Mesenteric fat pad (tissue), 1 donor: Measurements from ENCODE around the gene SCUBE1. TPM values are rescaled to one million over a fixed set of nuclear protein-coding genes. Genes with fewer than 3 reads are reported as not detected.

ENCODE experiments used
- DNase-seq: peaks from one replicate; pipeline ENCODE4 v3.0.0-alpha.2; 2020; ENCODE audit warnings: low spot score
- total RNA-seq: library from RNA; stranded (reverse); fragmentation: NEBNext Ultra II Directional; extraction: Animal tissue kit (Norgen Biotek cat#: 25700); gene quantifications from one replicate; pipeline ENCODE4 v1.2.1, GENCODE V29; 2021
- donor health status: DM: yes; HTN: yes; CAD: no.

Gene SCUBE1
- total RNA-seq, 1 donor from 2014 or later: 3.9 TPM

DNA sequence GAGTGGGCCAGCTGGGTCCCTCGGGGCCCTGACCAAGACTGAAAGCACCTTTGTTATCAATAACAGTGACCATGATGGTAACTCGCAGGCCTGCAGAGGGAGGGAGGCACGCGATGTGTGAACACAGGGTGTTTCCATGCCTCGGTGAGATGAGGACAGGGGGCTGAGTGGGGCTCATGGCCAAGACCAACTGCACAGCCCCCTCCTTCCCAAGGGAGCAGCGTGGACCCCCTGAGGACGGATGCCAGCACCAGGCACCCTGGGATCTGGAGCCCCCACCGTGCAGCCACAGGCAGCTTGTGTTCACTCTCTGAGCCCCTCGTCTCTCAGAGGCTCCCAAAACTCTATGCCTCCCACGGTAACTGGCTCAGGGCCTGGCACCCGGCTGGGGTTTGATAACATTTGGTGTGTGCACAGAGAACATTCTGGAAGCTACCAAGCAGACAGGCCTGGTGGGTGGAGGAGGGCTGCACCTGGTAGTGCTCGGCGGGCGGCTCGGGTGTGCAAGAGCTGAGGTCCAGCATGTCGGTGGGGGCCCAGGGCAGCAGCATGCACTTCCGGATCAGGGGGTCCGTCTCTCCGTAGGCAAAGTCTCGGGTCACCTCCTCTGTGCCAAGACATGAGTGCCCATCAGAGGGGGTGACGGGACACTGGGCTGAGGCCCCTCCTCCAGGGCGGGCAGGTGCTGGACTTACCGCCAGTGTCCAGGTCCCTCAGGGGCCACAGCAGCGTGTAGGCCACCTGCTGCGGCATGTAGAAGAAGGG, 163.8 kb downstream of the SCUBE1 start:
- DNase-seq: no peak

DNA sequence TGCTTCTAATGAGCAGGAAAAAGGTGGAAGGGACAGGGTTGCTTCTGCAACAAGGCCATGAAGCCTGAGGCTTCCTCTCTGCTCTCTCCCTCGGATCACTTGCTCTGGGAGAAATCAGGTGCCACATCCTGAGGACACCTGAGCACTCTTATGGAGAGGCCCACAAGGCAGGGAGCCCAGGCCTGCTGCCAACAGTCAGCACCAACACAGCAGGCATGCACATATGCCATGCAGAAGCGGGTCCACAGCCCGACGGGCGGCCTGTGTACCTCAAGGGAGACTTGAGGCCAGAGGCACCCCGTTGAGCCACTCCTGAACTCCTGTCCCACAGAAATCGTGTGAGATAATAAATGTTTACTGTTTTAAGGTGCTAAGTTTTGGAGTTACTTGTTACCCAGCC, 165.7 kb downstream of the SCUBE1 start:
- no peak for DNase-seq

DNA sequence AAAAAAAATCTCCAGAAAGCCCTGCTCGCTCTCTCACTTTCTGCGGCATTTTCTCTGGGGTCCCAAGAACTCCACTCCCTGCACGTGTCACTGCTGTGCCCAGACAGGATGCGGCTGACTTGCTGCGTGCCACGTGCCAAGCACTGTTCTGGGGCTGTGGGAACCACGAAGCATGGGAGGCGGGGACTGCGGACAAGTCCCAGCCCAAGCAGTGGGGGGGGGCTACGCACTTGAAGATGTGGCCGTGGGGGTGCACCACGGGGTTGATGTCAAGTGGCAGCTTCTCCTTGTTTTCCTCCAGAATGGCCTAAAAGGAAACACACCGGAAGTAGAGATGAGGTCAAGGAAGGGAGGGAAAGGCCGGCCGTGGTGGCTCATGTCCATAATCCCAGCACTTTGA, 167.1 kb downstream of the SCUBE1 start:
- no peak for DNase-seq

DNA sequence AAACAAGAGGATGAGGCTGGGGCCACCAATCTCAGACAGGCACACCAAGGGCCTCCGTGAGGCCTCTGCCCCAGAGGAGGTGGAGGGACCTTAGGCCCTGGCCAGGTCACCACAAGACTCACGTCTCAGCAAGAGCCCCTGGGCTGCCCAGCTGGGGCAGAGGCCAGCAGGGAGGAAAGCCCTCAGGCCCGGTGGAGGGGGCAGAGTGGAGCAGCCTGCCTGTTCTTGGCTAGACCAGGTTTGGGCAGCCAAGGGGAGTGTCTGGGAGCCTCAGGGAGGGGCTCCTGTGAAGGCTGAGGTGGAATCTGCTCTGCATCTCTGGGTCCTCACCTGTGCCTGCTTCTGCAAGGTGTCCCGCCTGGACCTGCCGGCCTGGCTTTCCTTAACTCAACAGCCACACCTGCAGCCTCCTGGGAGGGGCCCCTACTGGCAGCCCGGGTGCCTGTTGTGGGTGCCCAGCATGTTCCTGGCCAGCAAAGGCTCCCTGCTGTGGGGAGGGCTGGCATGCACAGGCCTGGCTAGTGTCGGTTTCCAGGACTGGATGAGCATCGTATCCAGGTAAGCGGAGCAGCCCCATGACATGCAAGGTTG, 168.1 kb downstream of the SCUBE1 start:
- no peak for DNase-seq

DNA sequence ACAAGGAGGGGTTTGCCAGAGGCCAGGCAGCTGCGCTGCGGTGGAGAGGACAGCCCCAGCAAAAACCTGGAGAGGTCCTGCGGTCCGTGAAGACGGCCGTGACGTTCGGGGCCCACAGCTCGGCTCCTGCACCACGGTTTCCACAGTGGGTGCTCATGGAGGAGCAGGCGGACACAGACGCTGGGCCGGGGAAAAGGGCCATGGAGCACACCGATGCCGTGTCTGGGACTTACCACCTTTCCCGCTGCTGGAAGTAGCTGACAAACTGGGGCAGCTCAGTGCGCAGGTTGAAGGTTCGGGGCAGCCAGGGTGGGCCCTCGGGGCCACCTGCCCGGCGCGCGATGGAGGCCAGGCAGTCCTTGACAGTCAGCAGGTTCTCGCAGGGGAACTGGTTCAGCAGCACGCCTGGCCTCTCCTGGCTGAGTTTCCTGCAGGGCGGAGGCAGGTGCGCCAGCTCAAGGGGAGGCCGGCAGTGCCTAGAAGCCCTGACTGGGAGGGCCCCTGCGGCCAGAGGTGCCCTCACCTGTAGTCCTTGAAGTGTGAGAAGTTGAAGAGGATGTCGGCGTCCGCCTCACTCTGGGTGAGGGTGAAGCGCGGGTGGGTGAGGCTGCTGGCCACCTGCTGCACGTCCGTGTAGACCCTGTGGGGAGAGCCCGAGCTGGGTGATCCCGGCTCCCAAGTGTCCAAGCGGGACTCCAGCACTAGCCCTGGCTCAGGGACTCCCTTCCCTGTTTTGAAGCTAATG, 169.0 kb downstream of the SCUBE1 start:
- peak; percentile 87 for DNase-seq

DNA sequence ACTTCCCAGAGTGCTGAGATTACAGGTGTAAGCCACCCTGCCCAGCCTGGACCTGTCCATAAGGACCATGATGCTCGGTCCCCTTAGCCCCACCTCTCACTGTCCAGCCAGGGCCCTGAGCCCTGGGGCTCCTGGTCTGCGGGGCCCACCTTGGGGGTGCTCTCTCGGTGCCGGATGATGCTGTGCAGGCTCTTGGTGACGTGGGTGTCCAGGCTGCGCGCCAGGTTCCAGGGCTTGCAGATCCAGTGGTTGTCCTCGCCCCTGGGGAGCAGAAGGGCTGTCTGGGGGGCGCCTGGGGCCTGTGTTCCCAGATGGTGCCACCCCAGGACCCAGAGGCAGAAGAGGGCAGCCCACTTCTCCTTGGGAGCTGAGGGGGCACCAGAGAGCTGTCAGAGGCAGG, 169.6 kb downstream of the SCUBE1 start:
- DNase-seq: peak; percentile 83

DNA sequence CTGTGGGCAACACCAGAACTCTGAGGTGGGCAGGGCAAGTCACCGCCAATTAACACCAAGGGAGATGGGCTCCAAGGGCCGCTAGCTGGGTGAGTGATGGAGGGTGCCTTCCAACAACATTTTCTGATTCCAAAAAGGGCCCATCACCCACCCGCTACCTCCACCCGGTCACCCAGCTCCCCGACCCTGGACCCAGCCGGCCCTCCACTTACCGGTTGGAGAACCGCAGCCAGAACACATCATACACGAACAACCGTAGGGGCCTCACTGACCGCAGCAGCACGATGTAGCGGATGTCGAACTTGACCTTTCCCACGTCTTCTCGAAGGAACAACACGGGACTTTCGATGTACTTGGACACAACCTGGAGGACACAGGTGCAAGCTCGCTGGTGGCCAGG, 171.0 kb downstream of the SCUBE1 start:
- DNase-seq: no peak

DNA sequence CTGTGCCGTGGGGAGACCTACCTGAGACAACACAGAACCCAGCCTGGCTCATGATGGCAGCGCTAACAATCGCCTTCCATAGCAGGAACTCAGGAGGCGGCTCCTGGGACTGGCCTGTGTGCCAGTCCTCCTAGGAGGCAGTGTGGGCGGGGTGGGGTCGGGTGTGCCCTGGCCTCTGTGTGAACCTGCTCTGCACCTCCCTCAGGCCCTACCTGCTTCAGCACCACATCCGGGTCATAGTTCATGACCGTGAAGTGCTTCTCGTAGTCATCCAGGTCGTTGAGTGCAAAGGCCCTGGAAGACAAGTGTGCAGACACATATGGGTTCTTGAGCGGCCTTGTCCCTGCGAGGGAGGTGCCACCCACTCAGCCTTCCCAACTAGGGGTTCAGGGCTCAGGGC, 171.6 kb downstream of the SCUBE1 start:
- no peak for DNase-seq

DNA sequence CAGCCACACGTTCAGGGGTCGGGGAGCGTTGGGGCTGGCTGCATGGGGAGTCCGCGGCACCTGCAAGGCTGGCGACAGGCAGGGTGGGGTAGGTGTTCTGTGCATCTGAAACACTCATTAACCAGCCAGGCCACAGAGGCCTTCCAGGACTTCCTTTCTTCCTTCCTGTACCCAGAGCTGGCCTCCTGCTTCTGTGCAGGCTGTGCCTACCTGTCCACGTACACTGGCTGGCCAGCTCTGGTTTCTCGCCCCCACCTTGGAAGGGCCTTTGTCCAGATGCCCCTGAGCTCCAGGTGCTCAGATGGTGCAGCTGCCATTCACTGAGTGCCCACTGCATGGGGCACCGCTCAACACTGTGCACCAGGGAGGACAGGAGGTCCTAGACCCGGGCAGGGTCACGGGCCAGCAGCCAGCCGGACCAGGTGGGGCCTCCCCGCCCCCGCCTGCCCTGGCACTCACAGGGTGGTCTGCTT, 172.1 kb downstream of the SCUBE1 start:
- DNase-seq: no peak

DNA sequence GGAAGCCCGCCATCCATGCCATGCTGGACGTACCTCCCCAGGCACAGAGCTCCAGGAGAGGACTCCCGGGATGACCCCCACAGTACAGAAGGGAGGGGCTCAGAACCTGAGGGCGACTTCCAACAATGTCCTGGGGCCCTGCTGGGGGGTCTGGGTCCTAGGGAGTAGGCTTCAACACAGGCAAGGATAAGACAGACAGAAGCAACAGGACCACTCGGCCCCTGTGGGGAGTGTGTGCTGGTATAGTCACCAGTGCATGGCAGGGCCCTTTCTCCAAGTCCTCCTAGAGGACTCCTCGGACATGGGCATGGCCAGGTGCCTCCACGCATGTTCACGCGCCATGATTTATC, 173.1 kb downstream of the SCUBE1 start:
- no peak for DNase-seq

DNA sequence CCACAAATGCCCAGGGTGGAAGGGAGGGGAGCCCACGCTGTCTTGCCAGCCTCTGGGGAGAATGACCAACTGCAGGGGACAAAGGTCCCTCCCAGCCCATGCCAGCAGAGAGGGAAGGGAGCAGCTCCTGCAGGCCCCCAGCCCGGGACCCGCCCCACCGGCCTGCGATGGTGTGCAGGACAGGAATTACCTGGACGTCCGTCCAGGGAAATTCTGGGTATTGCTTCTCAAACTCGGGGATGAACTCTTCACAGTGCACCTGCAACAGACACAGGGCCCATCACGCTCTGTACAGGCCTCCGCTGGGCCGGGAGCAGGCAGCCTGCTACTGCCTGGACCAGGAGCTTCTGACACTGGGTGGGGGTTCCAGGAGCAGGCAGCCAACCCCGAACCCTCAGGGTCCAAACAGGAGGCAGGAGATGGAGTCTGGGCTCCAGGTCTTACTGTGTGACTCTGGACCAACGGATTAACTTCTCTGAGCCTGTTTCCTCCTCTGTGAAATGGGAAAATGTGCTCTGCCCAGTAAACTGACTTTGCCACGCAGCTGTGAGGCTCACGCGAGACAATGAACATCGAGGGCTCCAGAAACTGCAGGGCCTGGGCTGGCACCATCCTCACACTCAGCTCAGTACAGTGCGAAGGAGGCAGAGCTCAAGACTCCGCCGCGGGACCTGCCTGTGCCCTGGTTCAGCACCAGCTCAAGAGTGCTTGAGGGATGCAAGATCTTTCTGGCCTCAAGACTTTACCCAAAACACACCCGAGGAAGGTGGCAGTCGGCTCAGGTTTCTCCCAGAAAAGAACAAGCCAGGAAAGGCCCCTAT, 173.7 kb downstream of the SCUBE1 start:
- no peak for DNase-seq

DNA sequence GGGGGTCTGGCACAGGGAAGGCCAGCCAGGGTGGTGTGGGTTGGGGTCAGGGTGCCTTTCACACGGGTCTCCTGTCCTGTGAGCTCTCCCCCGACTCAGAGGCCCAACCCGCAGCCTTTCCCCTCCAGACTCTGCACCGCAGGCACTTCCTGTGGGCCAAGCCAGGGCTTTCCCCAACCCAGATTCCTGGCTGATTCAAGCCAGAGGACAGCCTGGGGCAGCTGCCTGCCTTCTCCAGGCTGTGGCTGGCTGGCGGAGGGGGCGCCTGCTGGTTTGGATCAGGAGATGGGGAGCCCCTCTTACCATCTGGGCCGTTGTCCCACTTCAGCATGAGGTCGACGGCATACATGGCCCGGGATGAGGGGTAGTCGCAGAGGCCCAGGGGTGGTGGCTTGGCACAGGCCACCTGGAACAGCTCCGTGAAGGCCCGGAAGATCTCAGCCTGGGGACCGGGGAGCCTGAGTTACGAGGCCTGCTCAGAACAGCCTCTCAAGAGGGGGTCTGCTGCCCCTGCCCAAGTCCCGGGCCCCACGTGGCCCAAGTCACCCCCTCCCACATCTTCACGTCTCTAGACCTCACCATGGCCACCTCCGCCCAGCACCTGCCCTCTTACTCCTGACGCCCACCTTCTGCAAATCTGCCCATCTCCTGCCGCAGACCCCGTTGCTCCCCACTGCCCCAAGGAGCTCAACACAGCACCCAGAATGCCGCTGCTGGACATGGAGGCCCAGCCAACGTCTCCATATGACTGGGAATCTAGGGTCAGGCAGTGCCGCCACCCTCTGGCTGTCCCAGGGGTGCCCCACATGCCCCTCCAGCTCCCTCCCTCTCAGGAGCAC, 174.5 kb downstream of the SCUBE1 start:
- no peak for DNase-seq

DNA sequence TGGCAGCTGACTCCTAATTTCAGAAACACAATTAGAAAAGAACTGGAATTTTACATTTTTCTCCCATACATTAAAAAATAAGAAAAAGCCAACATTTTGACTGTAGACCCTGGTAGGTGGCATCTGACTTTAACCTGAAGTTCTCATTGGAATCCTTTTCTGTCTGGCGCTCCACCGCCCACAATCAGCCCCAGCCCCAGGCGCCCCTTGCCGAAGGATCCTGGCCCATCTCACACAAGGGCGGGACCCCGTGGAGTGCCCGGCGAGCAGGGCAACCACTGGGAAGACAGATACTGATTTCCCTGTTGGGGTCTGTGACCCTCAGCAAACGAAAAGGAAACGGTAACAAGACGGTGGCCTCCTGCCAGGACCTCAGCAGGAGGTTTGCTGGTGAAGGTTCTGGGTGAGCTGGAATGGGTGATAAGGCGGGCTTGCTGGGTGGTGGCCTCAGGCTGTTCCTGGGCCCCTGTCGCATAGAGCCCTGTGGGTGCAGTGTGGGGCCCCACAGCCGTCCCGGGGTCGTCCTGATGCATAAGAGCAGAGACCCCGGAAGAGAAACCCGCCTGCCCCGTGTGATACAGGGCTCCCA, 176.1 kb downstream of the SCUBE1 start:
- no peak for DNase-seq

DNA sequence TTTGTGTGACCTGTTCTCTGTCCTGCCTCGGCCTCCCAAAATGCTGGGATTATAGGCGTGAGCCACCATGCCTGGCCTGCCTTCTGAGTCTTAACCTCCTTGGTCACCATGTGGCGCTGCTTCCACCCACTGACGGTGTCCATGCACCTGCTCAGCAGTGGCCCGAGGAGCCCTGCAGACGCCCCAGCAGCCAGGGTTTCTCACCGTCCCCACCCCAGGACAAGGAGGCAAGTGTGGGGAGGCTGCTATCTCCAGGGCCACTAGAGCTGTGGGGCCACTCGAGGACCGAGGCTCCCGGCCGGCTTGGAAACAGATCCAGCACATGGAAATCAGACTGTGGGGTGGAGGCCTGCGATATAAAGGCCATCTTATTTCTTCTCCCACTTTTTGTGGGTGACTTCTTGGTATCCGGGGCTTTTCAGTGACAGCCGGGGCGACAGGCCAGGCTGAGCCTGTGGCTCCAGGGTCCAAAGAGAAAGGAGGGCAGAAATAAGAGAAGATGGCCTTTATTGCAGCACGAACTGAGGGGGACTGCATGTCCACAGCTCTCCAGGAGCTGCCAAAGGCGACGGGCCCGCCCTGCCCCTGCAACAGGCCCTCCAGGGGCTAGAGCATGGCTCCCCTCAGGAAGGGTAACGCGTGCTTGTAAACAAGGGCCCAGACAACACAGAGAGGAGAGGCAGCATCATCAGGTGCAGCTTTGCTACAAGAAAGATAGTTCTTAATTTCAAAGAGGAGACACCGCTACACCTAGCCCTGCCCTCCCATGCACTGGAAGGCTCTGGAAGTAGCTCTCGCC, 176.8 kb downstream of the SCUBE1 start:
- no peak for DNase-seq

DNA sequence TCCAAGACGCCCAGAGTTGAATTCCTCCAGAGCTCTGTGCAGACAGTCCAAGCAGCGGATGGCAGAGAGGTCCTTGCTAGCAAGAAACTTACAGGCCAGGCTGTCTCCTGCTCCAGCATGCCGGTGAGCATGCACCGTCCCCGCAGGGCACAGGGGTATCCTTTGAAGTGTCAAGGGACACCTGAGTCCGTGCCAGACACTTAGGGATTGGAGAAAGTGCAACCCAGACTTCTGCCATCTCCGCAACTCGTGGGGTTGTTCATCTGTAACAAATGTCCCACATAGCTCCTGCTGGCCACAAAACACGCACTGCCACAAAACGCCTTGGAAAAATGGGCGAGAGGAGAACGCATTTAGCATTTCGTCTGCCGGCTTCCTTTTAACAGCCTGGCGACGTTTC, 178.5 kb downstream of the SCUBE1 start:
- DNase-seq: no peak

DNA sequence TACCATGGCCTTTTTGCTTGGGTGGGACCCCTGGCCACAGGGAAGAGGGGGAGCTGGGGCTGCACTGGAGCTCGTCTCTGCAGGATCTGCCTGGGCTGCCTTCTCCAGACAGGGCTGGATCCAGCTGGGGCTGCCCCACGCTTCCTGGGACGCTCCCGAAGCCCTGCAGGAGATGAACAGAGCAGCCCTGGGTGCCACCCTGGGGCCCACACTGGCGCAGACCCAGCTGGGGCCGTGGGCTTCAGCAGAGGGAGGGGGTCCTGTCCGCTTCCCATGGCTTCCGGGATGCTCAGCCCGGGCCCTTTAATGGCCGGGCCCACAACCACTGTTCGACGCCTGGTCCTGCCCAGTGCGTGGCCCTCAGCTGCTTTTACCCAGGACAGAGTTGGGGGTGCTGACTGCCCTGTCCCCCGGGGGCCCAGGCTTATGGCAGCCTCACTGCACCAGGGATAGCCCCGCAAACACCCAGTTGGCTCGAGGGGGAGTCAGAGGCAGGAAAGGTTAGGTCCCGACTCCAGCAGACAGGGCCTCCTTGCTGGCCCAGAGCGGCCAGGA, 179.9 kb downstream of the SCUBE1 start:
- no peak for DNase-seq

DNA sequence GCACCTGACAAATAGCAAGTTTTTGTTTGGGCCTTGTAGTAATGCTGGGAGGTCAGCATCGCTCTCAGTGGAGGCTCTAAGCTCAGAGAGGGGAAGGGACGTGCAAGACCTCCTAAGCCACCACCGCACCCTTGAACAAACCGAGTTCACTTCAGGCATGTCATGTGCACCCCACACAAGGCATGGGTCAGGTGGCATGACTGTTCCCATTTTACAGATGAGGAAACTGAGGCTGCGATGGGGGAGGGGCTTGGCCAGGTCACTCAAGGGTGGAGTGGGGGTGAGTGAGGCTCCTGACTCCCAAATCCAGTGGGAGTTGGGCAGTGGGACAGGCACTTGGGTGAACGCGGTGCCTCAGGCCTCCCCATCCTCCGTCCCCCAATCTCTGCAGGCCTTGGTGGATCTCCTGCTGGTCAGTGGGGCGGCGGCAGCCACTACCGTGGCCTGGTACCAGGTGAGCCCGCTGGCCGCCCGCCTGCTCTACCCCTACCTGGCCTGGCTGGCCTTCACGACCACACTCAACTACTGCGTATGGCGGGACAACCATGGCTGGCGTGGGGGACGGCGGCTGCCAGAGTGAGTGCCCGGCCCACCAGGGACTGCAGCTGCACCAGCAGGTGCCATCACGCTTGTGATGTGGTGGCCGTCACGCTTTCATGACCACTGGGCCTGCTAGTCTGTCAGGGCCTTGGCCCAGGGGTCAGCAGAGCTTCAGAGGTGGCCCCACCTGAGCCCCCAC, 180.6 kb downstream of the SCUBE1 start:
- DNase-seq: no peak

DNA sequence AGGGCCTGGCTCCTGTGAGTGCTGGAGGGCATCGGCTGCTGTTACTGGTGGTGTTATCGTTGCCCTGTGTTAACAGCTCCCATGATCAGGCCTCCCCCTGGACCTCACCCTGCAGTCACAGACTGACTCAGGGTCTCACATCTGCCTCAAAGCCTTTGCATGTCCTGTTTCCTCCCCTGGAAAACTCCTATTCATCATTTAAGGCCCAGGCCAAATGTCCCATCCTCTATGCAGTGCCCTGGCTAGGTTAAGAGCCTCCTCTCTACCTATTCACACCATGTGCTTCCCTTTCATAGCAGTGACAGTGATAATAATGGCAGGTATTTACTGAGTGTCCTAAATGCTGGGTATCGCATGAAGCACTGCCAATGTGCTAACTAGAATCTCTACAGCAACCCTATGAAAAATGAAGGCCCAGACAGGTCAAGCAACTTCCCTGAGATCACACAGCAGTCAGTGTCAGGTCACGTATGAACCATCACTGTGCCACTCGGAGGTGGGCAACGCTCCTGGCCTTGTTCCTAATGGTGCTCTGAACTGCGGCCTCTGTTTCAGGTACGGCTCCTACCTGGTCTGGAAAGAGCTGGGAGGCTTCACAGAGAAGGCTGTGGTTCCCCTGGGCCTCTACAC, 182.6 kb downstream of the SCUBE1 start:
- DNase-seq: no peak
